B cell (primary cell): ENCODE measurements around the gene TRIM38. TPM values are rescaled to one million over a fixed set of nuclear protein-coding genes. Genes with fewer than 3 reads are reported as not detected.

Source experiments
- ATAC-seq: fragments of 200-7000 bp; cut with Tn5 transposase; one replicate; pipeline ENCODE4 v1.10.0; 2021; ENCODE audit warnings: low read depth, mild to moderate bottlenecking, moderate number of reproducible peaks, moderate library complexity
- CTCF ChIA-PET: fragments of 350-600 bp; sonication (Branson Sonifier 250); formaldehyde crosslinking; loops from one replicate; lab custom pipeline; 2021; ENCODE audit warnings: antibody characterized with exemption, inconsistent platforms; lab: Charles Lee
- POLR2A ChIA-PET: fragments of 350-600 bp; sonication (Branson Sonifier 250); formaldehyde crosslinking; loops from one replicate; lab custom pipeline; 2021; ENCODE audit warnings: antibody characterized with exemption; lab: Charles Lee
- DNase-seq: peaks from one replicate; pipeline ENCODE4 v3.0.0; 2013
- H2AFZ ChIP-seq: 2 replicates; pipeline ENCODE4 v1.6.1; 2012; ENCODE audit warnings: mild to moderate bottlenecking, low read depth, low read length; ENCODE audit not compliant: insufficient read depth, poor library complexity, severe bottlenecking
- H3K27ac ChIP-seq, 2 donors: 1 replicate in 1 of 2; 2 replicates in 1 of 2; pipeline ENCODE4 v1.5.1; 2012 to 2013; ENCODE audit warnings: low read length in 2 of 2, mild to moderate bottlenecking in 2 of 2, moderate library complexity in 1 of 2
- H3K27me3 ChIP-seq, 4 experiments: fragments of 200-600 bp in 1 of 4; sonication (generic) in 1 of 4; replicated peaks in 1 of 4; 1 replicate in 2 of 4; 2 replicates in 2 of 4; pipeline versions ENCODE4 v1.6.1 to v1.7.0; 2013 to 2016; ENCODE audit warnings: low read length in 3 of 4, mild to moderate bottlenecking in 2 of 4, mixed read lengths in 1 of 4, moderate library complexity in 1 of 4; ENCODE audit not compliant: insufficient read depth in 4 of 4, control insufficient read depth in 3 of 4; ENCODE audit errors: control extremely low read depth in 1 of 4
- H3K36me3 ChIP-seq, 2 experiments: replicated peaks in 1 of 2; 1 replicate in 1 of 2; 2 replicates in 1 of 2; pipeline versions ENCODE4 v1.6.1 to v1.7.1; 2013; ENCODE audit warnings: low read length in 1 of 2; ENCODE audit not compliant: insufficient read depth in 2 of 2, control insufficient read depth in 1 of 2; ENCODE audit errors: control extremely low read depth in 1 of 2, extremely low read depth in 1 of 2
- H3K4me1 ChIP-seq, 2 donors: fragments of 200-600 bp in 1 of 2; sonication (generic) in 1 of 2; 1 replicate in 1 of 2; 2 replicates in 1 of 2; pipeline versions ENCODE4 v1.5.1 to v1.6.1; 2013 to 2017; ENCODE audit warnings: low read length in 2 of 2; ENCODE audit not compliant: control insufficient read depth in 2 of 2, insufficient read depth in 2 of 2
- H3K4me2 ChIP-seq: replicated peaks from 2 replicates; pipeline ENCODE3; 2012; ENCODE audit warnings: mild to moderate bottlenecking, low read depth, low read length; ENCODE audit not compliant: poor library complexity, severe bottlenecking
- H3K4me3 ChIP-seq, 5 experiments: fragments of 200-600 bp in 1 of 5; sonication (generic) in 1 of 5; 1 replicate in 3 of 5; 2 replicates in 2 of 5; pipeline versions ENCODE4 v1.5.1 to v1.7.0; 2011 to 2016; ENCODE audit warnings: low read length in 4 of 5, mild to moderate bottlenecking in 4 of 5, low read depth in 2 of 5, control low read depth in 1 of 5, moderate library complexity in 1 of 5; ENCODE audit not compliant: insufficient read depth in 1 of 5; ENCODE audit errors: control extremely low read depth in 1 of 5, extremely low read depth in 1 of 5
- H3K79me2 ChIP-seq: fragments of 200-600 bp; sonication (generic); one replicate; pipeline ENCODE4 v1.6.0; 2016; ENCODE audit warnings: low read length; ENCODE audit not compliant: control insufficient read depth, insufficient read depth
- H3K9ac ChIP-seq: fragments of 200-600 bp; sonication (generic); 2 replicates; pipeline ENCODE4 v1.6.1; 2017; ENCODE audit warnings: mild to moderate bottlenecking, low read length, moderate library complexity
- H3K9me3 ChIP-seq, 3 donors: one replicate each; pipeline versions ENCODE4 v1.6.1 to v1.7.1; 2013; ENCODE audit warnings: low read length in 2 of 3; ENCODE audit not compliant: control insufficient read depth in 2 of 3, insufficient read depth in 1 of 3; ENCODE audit errors: control extremely low read depth in 1 of 3
- H4K20me1 ChIP-seq: 2 replicates; pipeline ENCODE4 v1.6.0; 2012; ENCODE audit warnings: mild to moderate bottlenecking, low read length; ENCODE audit not compliant: insufficient read depth, control insufficient read depth, poor library complexity, severe bottlenecking
- H3K27ac Mint-ChIP-seq: one replicate; pipeline ENCODE4 v1.8.0; 2021; ENCODE audit warnings: mixed read lengths
- H3K27me3 Mint-ChIP-seq: one replicate; pipeline ENCODE4 v1.8.0; 2021; ENCODE audit warnings: mixed read lengths
- H3K4me1 Mint-ChIP-seq: one replicate; pipeline ENCODE4 v1.8.0; 2021; ENCODE audit warnings: mixed read lengths
- H3K4me3 Mint-ChIP-seq: one replicate; pipeline ENCODE4 v1.8.0; 2021; ENCODE audit warnings: mixed read lengths
- H3K9me3 Mint-ChIP-seq: one replicate; pipeline ENCODE4 v1.8.0; 2022; ENCODE audit warnings: mixed read lengths; ENCODE audit not compliant: insufficient read depth
- CTCF ChIP-seq: fragments of 200-600 bp; IDR thresholded peaks from one replicate; pipeline ENCODE4 v1.8.0; 2022; ENCODE audit warnings: antibody characterized with exemption, mild to moderate bottlenecking
- EZH2 ChIP-seq: IDR thresholded peaks from 2 replicates; pipeline ENCODE4 v1.6.1; 2012; ENCODE audit warnings: borderline replicate concordance, low read depth, mild to moderate bottlenecking, moderate library complexity, low read length; ENCODE audit not compliant: insufficient read depth, poor library complexity, severe bottlenecking
- WGBS: methylation state at CpG from one replicate; pipeline ENCODE4 v1.1.5; 2013; ENCODE audit warnings: missing lambda C conversion rate; ENCODE audit not compliant: insufficient coverage; 5-methylcytosine and 5-hydroxymethylcytosine counted together
- intact Hi-C: fragments of 100-400 bp; cut with micrococcal nuclease; formaldehyde crosslinking; loops from one replicate; pipeline ENCODE4 v1.10.0; 2022
- polyA plus RNA-seq: library from polyadenylated mRNA; depleted of rRNA; stranded (reverse); fragments of >200 nt; gene quantifications from 2 replicates; pipeline ENCODE4 v1.2.3, GENCODE V29; 2012
- total RNA-seq, 2 donors: library from RNA; stranded (reverse); fragments of 120-200 nt in 1 of 2; gene quantifications; 1 replicate in 1 of 2; 2 replicates in 1 of 2; pipeline versions ENCODE4 v1.2.3 to v1.2.4, GENCODE V29; 2013 to 2022

TRIM38 gene
- total and polyA plus RNA-seq, 2 donors (not counting 1 experiment from before 2014, with no cell fraction given), result 29.3 to 57.2 TPM

- ChIA-PET POLR2A (no interaction called here), CTCF (interaction anchor here (1.0 kb wide), 1 partner anchor 200 kb away, joined by 3 read pairs; no protein-coding TSS in a partner anchor)
- H3K27ac ChIP-seq, result peak overlapping the region in 1 of 2 donors; percentile 51
- H3K27me3 ChIP-seq, result no peaks in the 10 kb centered on the region
- H3K27ac Mint-ChIP-seq, result peak overlapping the region; percentile 42
- H3K9me3 Mint-ChIP-seq, result no peaks in the 10 kb centered on the region
- 94% methylated on average over 9 of the region's 9 CpGs for WGBS
- peaks cover 0 to 44% of the 10 kb centered on the region in 2 experiments for H3K36me3 ChIP-seq
- H3K4me3 ChIP-seq, result no peak overlapping the region
- peaks cover 3% of the 10 kb centered on the region for H3K79me2 ChIP-seq
- H3K9ac ChIP-seq, result no peak overlapping the region
- H2AFZ ChIP-seq, result no peak overlapping the region
- no peak for TF ChIP-seq CTCF
- no peak for TF ChIP-seq EZH2
- H3K9me3 ChIP-seq, result no peaks in the 10 kb centered on the region
- H3K4me1 ChIP-seq, result peaks cover 7 to 11% of the 10 kb centered on the region in 2 donors
- no peak overlapping the region for H3K4me3 Mint-ChIP-seq
- peaks cover 11% of the 10 kb centered on the region for H4K20me1 ChIP-seq
- no peak overlapping the region for H3K4me2 ChIP-seq
- H3K4me1 Mint-ChIP-seq, result peaks cover 44% of the 10 kb centered on the region
- no peak for ATAC-seq
- no peaks in the 10 kb centered on the region for H3K27me3 Mint-ChIP-seq
- no peak for DNase-seq
- intact Hi-C loops, result no loop called here
Measured at GRCh38 chr6:25987845-25988244, 25.2 kb downstream of the TRIM38 start.

GRCh38 chr6:25990172-25990873 lies 27.7 kb downstream of the TRIM38 start:
- WGBS, result 100% methylated on average over 1 of the region's 2 CpGs
- Mint-ChIP-seq H3K9me3 (no peaks in the 10 kb centered on the region), H3K27me3 (no peaks in the 10 kb centered on the region), H3K27ac (peak overlapping the region; percentile 53), H3K4me1 (peaks cover 49% of the 10 kb centered on the region), H3K4me3 (no peak overlapping the region)
- DNase-seq, result no peak
- Histone ChIP-seq H3K27ac (peak overlapping the region in 1 of 2 donors; percentile 44), H3K36me3 (peaks cover 0 to 21% of the 10 kb centered on the region in 2 experiments), H3K79me2 (no peaks in the 10 kb centered on the region), H2AFZ (no peak overlapping the region), H3K4me3 (no peak overlapping the region), H3K9me3 (no peaks in the 10 kb centered on the region), H3K9ac (no peak overlapping the region), H3K4me2 (no peak overlapping the region), H4K20me1 (no peaks in the 10 kb centered on the region), H3K27me3 (no peaks in the 10 kb centered on the region), H3K4me1 (peaks cover 11 to 20% of the 10 kb centered on the region in 2 donors)
- POLR2A ChIA-PET, result interaction anchor here (2.8 to 3.3 kb wide), 2 partner anchors 28 to 31 kb away, joined by 33 to 61 read pairs; partner anchors contain the start of gene TRIM38
- no peak for TF ChIP-seq EZH2
- no peak for TF ChIP-seq CTCF
- ATAC-seq, result no peak
- CTCF ChIA-PET, result interaction anchor here (1.2 to 5.6 kb wide), 4 partner anchors 13 to 31 kb away, joined by 3 to 79 read pairs (median 33); a partner anchor contains a TSS
- intact Hi-C loops, result no loop called here
